GM11168 (cell line): ENCODE data around the gene PCNX3.

Experiments
- in situ Hi-C: fragments of 300-500 bp; cut with MboI; formaldehyde crosslinking; loops from one replicate; pipeline ENCODE4 v1.12.0; 2022; ENCODE audit warnings: low sequenced_read_pairs; ENCODE audit not compliant: unreplicated experiment

The PCNX3 gene

DNA sequence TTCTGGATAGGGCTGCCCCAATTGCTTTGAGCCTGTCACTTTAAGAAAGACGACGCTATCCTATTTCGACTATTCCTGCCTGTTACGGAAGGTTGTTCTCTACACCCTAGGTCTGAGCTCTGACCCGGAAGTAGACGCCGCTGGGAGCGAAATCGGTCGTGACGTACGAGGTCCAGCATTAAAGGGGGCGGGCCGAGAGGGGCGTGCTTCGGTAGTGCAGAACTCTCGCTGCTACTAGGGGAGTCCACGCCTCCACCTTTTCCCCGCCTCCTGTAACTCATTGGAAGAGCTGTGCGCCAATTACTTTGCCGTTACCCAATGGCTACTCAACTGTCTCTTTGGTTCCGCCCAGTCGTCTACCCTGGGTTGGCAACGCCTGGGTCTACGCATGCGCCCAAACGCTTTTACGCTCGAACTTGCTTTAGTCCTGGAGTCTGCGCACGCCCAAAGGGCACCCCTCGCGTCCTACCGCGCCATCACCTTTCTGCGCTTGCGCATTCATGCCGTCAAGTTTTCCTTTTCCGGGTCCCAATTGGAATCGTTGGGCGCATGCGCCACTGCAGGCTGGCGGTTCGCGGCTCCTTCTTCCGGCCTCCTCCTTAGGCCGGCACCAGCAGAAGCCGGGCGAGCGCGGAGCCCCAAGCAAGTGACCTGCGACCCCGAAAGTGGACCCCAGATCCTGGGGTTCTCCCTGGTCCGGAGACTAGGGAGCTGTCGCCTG lies at the start of gene PCNX3:
TSS of gene PCNX3 (plus strand) at position 548 of the 721 bp plus-strand sequence. CDS start 536 bp downstream, outside the sequence.
- in situ Hi-C loops: no loop called here

- in situ Hi-C loops: no loop called here
These were observed 46.2 kb upstream of the PCNX3 start for GRCh38 chr11:65569164-65569972.

DNA sequence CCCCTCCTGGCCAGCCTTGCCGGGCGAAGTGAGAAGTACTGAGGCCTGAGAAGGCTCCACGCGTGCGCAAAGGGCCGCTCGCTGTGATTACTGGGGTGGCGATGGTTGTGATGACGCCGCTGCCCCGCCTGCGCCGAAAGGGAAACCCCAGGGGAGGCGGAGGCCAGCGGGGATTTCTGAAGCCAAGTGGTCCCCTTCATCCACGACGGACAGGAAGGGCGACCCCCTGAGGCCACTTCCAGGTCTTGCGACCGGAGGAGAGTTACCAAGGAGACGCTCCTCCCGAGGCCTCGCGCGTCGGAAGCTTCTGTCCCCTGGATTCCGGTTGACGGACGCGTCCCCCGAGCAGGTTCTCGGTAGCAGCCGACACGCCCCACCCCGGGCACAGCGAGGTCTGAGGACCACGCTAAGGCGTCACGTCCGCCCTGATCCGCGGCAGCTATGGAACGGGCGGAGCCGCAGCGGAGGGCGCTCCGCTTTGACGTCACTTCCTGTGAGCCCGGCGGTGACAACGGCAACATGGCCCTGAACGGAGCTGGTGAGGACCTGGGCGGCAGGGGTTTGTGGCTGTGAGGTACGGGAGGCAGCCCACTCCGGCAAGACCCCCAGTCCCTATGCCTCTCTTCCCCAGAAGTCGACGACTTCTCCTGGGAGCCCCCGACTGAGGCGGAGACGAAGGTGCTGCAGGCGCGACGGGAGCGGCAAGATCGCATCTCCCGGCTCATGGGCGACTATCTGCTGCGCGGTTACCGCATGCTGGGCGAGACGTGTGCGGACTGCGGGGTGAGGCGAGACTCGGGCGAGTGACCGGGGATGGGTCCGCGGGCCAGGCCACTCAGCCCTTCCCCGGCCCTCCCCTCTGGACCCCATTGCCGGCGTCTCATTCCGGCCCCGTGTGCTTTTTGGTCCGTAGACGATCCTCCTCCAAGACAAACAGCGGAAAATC lies 45.3 kb upstream of the PCNX3 start, which contains the start of gene ZNRD2:
TSS of gene ZNRD2 (plus strand) at position 505 of the 946 bp plus-strand sequence. CDS start at position 520, 15 bp downstream.
- in situ Hi-C loops: no loop called here

DNA sequence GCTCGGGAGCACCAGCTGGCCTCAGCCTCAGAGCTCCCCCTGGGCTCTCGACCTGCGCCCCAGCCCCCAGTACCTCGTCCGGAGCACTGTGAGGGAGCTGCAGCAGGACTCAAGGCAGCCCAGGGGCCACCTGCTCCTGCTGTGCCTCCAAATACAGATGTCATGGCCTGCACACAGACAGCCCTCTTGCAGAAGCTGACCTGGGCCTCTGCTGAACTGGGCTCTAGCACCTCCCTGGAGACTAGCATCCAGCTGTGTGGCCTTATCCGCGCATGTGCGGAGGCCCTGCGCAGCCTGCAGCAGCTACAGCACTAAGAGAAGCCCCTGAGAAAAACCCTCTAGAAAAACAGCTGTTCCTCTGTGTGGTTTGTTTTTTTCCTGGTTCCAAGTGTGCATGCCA lies 44.2 kb upstream of the PCNX3 start:
- in situ Hi-C loops: no loop called here

DNA sequence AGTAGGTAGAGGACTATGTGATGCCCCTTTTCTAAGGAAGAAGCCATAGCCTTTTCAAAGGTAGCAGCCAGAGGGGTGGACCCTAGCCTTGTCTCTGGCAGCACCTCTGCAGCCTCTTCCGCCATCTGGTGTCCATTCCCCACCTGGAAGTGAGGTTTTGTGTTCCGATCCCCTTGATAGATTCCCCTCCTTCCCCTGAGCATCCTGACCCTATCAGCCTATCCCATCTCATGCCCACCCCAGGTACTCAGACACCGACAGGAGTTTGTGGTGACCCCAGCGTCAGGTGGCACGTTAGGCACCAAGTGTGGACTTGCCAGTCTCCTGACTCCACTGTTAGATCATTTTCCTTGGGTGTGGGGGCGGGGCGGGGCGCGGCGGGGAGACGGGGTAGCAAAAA lies 43.6 kb upstream of the PCNX3 start:
- in situ Hi-C loops: no loop called here

GRCh38 chr11:65572356-65573051 lies 43.1 kb upstream of the PCNX3 start, which contains the start of gene FAM89B:
Gene FAM89B (plus strand): TSS chr11:65572538. CDS start chr11:65572670, 132 bp downstream.
- in situ Hi-C loops: no loop called here

- in situ Hi-C loops: no loop called here
These were observed 42.0 kb upstream of the PCNX3 start for GRCh38 chr11:65573391-65574079.

DNA sequence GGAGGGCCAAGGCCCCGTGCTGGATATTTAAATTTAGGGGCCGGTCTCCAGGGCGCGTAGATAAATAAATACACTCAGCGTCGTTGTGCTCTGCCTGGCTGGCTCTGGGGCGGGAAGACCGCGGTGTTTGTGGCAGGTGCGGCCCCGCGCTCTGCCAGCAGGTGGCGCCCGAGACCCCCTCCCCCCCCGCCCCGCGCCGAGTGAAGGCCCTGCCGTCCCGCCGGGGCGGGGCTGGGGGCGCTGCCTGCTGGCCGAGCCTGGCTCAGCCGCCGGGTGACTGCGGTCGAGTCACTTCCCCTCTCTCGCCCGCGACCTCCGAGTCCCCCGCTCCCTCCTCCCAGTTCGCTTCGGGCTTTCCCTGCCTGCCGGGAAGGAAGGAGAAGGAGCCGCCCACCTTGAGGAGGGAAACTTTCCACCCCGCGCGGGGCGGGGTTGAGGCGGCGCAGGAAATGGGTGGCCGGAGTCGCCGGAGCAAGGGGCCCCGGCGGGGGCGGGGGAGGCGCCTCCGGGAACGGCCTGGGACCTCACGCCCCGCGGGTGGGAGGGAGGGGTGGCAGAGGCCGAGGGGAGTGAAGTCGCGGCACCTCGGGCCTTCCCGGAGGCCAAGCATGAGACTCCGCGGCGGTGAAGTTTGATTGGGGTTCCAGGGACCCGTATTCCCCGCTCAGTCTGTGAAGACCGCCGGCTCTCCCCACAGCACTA lies 41.3 kb upstream of the PCNX3 start:
- in situ Hi-C loops: no loop called here

- in situ Hi-C loops: no loop called here
These were observed 40.6 kb upstream of the PCNX3 start for GRCh38 chr11:65574811-65575567.

DNA sequence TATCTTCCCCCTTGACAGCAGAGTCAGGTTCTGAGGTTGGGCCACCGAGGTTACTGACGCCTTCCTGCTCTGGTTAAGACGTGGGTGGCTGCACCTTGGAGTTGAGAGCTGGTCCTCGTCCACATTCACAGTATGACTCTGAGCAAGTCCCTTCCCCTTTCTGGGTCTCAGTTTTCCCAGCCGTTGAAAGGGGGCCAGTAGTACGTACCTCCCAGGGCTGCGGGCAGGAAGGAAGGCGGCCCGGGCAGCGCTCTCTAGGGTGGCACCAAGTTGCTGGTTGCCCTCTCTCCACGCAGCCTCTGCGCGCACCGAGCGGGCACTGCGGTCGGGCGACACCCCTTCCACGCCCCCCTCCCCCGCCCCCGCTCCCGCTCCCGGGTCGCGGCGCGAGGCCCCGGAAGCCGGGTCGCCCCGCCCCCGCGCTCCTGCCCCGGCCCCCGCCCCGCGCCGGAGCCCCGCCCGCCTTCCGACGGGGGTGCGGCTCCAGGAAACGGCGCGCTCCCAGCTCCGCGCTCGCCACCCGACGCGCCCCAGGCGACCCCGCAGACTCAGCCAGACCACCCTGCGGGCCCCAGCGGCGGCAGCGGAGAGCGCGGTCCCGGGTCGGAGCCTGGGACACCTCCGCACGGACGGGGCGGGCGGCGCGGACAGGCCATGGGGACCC lies 39.9 kb upstream of the PCNX3 start, which contains the start of gene EHBP1L1:
TSS of gene EHBP1L1 (plus strand) at position 486 of the 664 bp plus-strand sequence. CDS start 250 bp downstream, outside the sequence.
- in situ Hi-C loops: no loop called here

- in situ Hi-C loops: no loop called here
These were observed 39.2 kb upstream of the PCNX3 start for GRCh38 chr11:65576232-65576866.

DNA sequence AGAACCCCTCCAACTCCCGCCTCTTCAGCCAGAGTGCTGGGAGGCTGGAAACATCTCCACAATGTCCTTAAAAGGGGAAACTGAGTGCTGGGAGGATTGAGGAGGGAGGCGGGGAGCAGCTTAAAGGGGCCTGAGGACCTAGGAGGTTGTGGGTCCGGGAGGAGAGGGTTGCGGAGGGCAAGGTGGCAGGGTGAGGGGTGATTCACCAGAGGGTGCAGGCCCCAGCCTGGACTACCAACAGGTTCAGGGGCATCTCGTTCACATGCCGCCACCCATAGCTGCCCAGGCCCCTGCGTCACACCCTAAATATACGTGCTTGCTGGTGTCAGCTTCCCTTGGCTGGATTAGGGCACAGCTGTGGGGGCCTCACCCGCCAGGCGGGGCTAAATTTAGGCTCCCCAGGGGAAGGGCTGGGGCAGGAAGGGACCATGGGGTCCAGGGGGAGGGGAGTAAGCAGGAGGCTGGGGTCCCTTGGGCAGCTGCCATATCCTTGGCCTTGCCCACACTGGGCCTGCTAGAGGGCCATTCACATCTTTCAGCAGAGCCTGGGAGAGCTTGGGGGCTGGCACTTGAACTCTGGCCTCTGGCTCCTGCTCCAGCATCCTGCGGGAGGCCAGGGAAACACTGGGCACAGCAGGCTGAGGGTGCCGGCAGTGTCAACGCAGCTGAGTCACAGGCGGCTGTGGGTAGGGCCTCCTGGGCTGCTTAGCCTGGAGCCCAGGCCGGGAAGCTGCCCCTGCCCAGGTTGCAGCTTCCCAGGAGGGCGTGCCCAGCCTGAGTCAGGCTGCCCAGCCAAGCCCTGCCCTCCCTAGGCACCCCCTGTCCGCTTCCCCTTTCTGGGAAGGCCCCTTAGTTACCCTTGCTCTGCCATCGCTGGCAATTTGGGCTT lies 38.5 kb upstream of the PCNX3 start:
- in situ Hi-C loops: no loop called here

DNA sequence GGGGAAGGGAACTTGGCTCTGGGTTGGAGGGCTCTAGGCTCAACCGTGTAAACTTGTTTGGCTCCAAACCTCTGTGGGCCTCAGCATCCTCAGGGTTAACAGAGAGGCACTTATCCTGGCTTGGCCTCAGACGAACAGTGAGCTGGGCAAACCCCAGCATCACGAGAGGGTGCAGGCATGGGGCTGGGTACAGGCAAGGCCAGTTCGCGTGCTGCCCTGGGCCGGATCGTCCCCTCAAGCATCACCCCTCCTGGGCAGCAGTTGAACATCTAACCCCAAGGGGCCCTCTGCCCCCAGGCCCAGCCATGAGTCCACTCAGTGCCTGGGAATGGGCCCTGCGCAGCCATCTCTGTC lies 37.8 kb upstream of the PCNX3 start:
- in situ Hi-C loops: no loop called here

DNA sequence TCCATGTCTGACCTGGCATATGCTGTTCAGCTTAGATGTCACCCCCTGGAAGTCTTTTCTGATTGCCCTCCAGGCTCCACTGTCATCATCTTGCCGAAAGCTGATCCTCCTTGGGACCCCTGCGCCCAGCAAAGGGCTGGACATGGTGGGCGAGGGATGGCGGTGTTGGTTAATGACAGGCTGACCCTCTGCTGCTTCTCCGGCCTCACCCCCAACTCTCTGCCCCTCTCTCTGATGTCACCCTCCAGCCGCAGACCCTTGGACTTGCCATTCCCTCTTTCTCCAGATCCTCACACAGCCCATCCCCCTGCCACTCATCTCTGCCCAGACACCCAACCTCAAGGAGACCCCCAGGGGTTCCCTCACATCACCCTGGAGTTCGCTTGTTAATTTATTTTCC lies 37.4 kb upstream of the PCNX3 start:
- in situ Hi-C loops: no loop called here

DNA sequence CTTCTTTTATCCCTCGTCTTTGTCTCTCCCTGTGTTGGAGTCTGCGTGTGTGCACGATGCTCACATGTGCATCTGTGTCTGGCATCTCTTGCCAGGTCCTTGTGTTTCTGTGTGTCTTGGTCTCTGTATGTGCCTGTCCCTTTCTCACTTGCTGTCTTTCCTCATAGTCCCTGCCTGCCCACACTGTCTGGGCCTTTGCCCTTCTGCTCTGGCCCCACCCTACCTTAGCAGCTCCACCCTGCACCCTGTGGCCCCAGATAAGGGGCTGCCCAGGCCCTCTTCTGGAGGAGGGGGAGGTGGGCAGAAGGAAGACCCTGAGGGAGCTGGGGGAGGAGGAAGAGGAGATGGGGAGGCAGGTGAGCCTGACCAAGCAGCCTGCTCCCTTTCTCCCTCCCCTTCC lies 36.9 kb upstream of the PCNX3 start:
- in situ Hi-C loops: no loop called here

DNA sequence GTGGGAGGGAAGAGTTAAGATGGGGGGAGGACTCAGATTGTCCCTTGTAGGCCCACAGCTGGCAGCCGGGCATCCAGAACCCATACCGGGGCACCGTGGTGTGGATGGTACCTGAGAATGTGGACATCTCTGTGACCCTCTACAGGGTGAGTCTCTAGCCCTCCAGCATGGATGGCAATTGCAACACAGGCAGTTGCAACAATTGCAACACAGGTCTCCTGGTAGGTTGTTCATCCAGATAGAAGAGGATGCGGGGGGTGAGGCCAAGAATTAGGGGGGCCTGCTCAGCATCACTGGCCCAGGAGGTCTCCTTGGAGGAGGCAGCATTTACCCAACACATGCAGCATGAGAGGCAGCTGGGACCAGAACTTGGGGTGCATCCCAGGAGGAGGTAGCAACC lies 36.3 kb upstream of the PCNX3 start:
- in situ Hi-C loops: no loop called here
